Activated CD4-positive, alpha-beta memory T cell treated with anti-CD3 and anti-CD28 coated beads for 36 hours (primary cell): ENCODE results near the gene PANK4. TPM values are rescaled to one million over a fixed set of nuclear protein-coding genes. Genes with fewer than 3 reads are reported as not detected.

Experiments
- CTCF ChIA-PET: fragments of 350-600 bp; sonication (Branson Sonifier 250); formaldehyde crosslinking; loops from one replicate; lab custom pipeline; 2021; ENCODE audit warnings: antibody characterized with exemption, inconsistent platforms; lab: Charles Lee
- POLR2A ChIA-PET: fragments of 350-600 bp; sonication (Branson Sonifier 250); formaldehyde crosslinking; loops from one replicate; lab custom pipeline; 2021; ENCODE audit warnings: antibody characterized with exemption; lab: Charles Lee
- DNase-seq: peaks from one replicate; pipeline ENCODE4 v3.0.0-alpha.2; 2020
- H3K27ac Mint-ChIP-seq: one replicate; pipeline ENCODE4 v1.8.0; 2021; ENCODE audit warnings: mixed read lengths
- H3K27me3 Mint-ChIP-seq: one replicate; pipeline ENCODE4 v1.8.0; 2021; ENCODE audit warnings: mixed read lengths
- H3K36me3 Mint-ChIP-seq: one replicate; pipeline ENCODE4 v1.8.0; 2021; ENCODE audit warnings: mixed read lengths
- H3K4me1 Mint-ChIP-seq: one replicate; pipeline ENCODE4 v1.8.0; 2021; ENCODE audit warnings: low read depth, mixed read lengths
- H3K4me3 Mint-ChIP-seq: one replicate; pipeline ENCODE4 v1.8.0; 2021; ENCODE audit warnings: mild to moderate bottlenecking, mixed read lengths
- H3K9me3 Mint-ChIP-seq: one replicate; pipeline ENCODE4 v1.8.0; 2021; ENCODE audit warnings: mixed read lengths
- intact Hi-C: fragments of 100-400 bp; cut with micrococcal nuclease; formaldehyde crosslinking; loops from one replicate; pipeline ENCODE4 v1.15.1; 2023
- total RNA-seq, 2 experiments: library from RNA; stranded (reverse); gene quantifications; one replicate each; pipeline ENCODE4 v1.2.3, GENCODE V29; 2021

The PANK4 gene
- total RNA-seq, 2 experiments from 2014 or later, result 42.6 to 45.1 TPM

- CTCF ChIA-PET, result interaction anchor here (0.9 to 1.0 kb wide), 2 partner anchors 24 to 42 kb away, joined by 3 read pairs; no protein-coding TSS in a partner anchor
- H3K4me1 Mint-ChIP-seq, result no peaks in the 10 kb centered on the region
- peaks cover 9% of the 10 kb centered on the region for H3K36me3 Mint-ChIP-seq
- H3K4me3 Mint-ChIP-seq, result no peak overlapping the region
- POLR2A ChIA-PET, result interaction anchor here (1.3 kb wide), 1 partner anchor 12 kb away, joined by 4 read pairs; no protein-coding TSS in a partner anchor
- no peak for DNase-seq
- intact Hi-C loops, result no loop called here
- no peaks in the 10 kb centered on the region for H3K9me3 Mint-ChIP-seq
- no peak overlapping the region for H3K27ac Mint-ChIP-seq
- H3K27me3 Mint-ChIP-seq, result no peaks in the 10 kb centered on the region
These were observed 19.4 kb downstream of the PANK4 start for GRCh38 chr1:2506901-2507565.

DNA sequence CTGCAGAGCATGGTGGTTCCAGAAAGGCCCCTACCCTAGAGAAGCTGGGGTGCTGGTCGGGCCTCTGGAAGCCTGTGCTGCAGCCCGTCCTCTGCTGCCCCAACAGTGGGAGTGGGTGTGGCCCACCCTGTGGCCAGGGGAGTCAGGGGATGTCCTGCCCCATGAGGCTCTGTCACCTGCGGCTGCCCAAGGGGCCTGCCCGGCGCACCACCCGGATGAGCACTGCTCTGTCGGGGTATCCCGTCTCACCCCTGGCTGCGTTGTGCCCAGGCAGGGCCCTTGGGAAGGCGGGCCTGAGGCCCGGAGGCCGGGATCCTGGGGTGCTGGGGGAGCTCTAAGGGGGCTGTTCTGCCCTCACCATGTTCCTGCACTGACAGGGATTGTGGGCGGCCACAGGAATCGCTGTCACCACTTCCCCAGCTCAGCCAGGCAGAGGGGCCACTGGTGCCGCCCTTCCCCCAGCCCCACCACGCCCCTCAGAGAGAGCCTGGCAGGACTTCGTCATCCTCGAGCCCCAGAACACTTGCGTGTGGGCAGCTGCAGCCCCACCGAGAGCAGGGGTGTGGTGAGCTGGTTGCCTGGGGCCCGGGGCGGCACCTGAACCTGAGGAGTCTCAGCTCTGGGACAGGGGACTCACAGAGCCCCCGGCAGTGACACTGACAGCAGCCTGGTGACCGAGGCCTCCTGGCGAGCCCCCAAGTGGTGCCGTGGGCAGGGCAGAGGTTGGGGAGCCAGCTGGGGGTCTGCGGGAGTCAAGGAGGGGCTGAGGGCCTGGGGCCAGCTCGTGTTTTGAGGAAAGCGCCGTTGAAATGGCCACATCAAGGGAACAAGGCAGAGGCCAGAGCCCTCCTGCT is 20.2 kb downstream of the PANK4 start:
- Mint-ChIP-seq H3K27ac (no peak overlapping the region), H3K36me3 (peaks cover 4% of the 10 kb centered on the region), H3K4me3 (no peak overlapping the region), H3K27me3 (no peaks in the 10 kb centered on the region), H3K9me3 (no peaks in the 10 kb centered on the region), H3K4me1 (no peaks in the 10 kb centered on the region)
- POLR2A ChIA-PET, result interaction anchor here (1.0 kb wide), 1 partner anchor 10 kb away, joined by 3 read pairs; no protein-coding TSS in a partner anchor
- intact Hi-C loops, result no loop called here
- DNase-seq, result no peak
- CTCF ChIA-PET, result interaction anchor here (1.0 kb wide), 1 partner anchor 42 kb away, joined by 3 read pairs; no protein-coding TSS in a partner anchor

- ChIA-PET CTCF (no interaction called here), POLR2A (interaction anchor here (1.0 kb wide), 1 partner anchor 9 kb away, joined by 3 read pairs; no protein-coding TSS in a partner anchor)
- H3K27me3 Mint-ChIP-seq, result no peaks in the 10 kb centered on the region
- intact Hi-C loops, result no loop called here
- no peak overlapping the region for H3K4me3 Mint-ChIP-seq
- no peaks in the 10 kb centered on the region for H3K9me3 Mint-ChIP-seq
- no peak for DNase-seq
- H3K4me1 Mint-ChIP-seq, result peaks cover under 1% of the 10 kb centered on the region
- H3K36me3 Mint-ChIP-seq, result peaks cover 4% of the 10 kb centered on the region
- H3K27ac Mint-ChIP-seq, result no peak overlapping the region
These were observed 20.9 kb downstream of the PANK4 start for GRCh38 chr1:2505461-2505994.

GRCh38 chr1:2504949-2505272 is 21.5 kb downstream of the PANK4 start:
- Mint-ChIP-seq H3K4me3 (no peak overlapping the region), H3K4me1 (peaks cover 6% of the 10 kb centered on the region), H3K36me3 (peaks cover 4% of the 10 kb centered on the region), H3K9me3 (no peaks in the 10 kb centered on the region), H3K27ac (no peak overlapping the region), H3K27me3 (no peaks in the 10 kb centered on the region)
- ChIA-PET CTCF (no interaction called here), POLR2A (no interaction called here)
- intact Hi-C loops, result no loop called here
- no peak for DNase-seq

DNA sequence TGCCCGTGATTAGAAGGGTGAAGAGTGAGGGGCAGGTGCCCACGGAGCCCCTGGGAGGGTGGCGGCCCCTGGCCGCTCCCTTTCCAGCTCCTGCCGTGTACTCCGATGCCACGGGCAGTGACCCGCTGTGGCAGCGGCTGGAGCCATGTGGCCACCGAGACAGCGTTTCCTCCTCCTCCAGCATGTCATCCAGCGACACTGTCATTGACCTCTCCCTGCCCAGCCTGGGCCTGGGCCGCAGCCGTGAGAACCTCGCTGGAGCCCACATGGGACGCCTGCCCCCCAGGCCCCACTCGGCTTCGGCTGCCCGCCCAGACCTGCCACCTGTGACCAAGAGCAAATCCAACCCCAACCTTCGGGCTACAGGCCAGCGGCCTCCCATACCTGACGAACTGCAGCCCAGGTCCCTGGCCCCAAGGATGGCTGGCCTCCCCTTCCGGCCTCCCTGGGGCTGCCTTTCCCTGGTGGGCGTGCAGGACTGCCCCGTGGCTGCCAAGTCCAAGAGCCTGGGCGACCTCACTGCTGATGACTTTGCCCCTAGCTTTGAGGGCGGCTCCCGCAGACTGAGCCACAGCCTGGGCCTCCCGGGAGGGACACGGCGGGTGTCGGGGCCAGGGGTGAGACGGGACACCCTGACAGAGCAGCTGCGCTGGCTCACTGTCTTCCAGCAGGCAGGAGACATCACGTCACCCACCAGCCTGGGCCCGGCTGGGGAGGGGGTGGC is 22.0 kb downstream of the PANK4 start:
- no peaks in the 10 kb centered on the region for H3K9me3 Mint-ChIP-seq
- intact Hi-C loops, result no loop called here
- H3K27me3 Mint-ChIP-seq, result no peaks in the 10 kb centered on the region
- DNase-seq, result no peak
- no peak overlapping the region for H3K4me3 Mint-ChIP-seq
- H3K4me1 Mint-ChIP-seq, result peaks cover 10% of the 10 kb centered on the region
- H3K27ac Mint-ChIP-seq, result no peak overlapping the region
- ChIA-PET POLR2A (no interaction called here), CTCF (no interaction called here)
- peaks cover 2% of the 10 kb centered on the region for H3K36me3 Mint-ChIP-seq

DNA sequence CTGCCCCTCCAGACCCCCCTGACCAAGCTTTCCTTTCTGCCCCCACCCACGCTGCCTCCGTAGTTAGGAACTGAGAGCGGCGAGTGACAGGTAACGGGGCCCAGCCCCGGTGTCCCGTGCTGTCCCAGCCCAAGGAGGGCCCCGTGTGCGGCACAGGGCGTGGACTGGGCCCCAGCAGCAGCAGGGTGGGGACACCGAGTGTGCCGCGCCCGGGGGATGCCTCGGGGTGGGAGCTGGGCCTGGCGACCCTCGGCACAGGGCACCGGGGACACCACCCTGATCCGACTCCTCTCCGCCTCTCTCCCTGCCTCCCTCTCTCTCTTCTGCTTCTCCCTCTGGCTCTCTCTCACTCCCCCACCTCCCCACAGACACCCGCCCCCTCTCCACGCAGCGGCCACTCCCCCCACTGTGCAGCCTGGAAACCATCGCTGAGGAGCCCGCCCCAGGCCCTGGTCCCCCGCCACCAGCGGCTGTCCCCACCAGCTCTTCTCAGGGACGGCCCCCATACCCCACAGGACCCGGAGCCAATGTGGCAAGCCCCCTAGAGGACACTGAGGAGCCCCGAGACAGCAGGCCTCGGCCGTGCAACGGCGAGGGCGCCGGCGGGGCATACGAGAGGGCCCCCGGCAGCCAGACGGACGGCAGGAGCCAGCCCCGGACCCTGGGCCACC is 22.7 kb downstream of the PANK4 start:
- Mint-ChIP-seq H3K4me1 (peaks cover 13% of the 10 kb centered on the region), H3K4me3 (no peak overlapping the region), H3K27ac (no peak overlapping the region), H3K36me3 (no peaks in the 10 kb centered on the region), H3K9me3 (no peaks in the 10 kb centered on the region), H3K27me3 (no peaks in the 10 kb centered on the region)
- POLR2A ChIA-PET, result no interaction called here
- CTCF ChIA-PET, result no interaction called here
- no peak for DNase-seq
- intact Hi-C loops, result no loop called here

- Mint-ChIP-seq H3K36me3 (no peaks in the 10 kb centered on the region), H3K27me3 (no peaks in the 10 kb centered on the region), H3K9me3 (no peaks in the 10 kb centered on the region), H3K4me1 (peaks cover 13% of the 10 kb centered on the region), H3K4me3 (no peak overlapping the region), H3K27ac (no peak overlapping the region)
- POLR2A ChIA-PET, result no interaction called here
- CTCF ChIA-PET, result no interaction called here
- no peak for DNase-seq
- intact Hi-C loops, result no loop called here
These were observed 23.5 kb downstream of the PANK4 start for GRCh38 chr1:2502661-2503553.

DNA sequence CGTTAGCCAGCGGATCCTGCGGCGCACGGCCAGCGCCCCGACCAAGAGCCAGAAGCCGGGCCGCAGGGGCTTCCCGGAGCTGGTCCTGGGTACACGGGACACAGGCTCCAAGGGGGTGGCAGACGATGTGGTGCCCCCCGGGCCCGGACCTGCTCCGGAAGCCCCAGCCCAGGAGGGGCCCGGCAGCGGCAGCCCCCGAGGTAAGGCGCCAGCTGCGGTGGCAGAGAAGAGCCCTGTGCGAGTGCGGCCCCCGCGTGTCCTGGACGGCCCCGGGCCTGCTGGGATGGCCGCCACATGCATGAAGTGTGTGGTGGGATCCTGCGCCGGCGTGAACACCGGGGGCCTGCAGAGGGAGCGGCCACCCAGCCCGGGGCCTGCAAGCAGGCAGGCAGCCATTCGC is 24.2 kb downstream of the PANK4 start:
- intact Hi-C loops, result no loop called here
- DNase-seq, result no peak
- Mint-ChIP-seq H3K27me3 (no peaks in the 10 kb centered on the region), H3K9me3 (no peaks in the 10 kb centered on the region), H3K36me3 (no peaks in the 10 kb centered on the region), H3K4me1 (peaks cover 13% of the 10 kb centered on the region), H3K4me3 (no peak overlapping the region), H3K27ac (no peak overlapping the region)
- ChIA-PET POLR2A (no interaction called here), CTCF (no interaction called here)

DNA sequence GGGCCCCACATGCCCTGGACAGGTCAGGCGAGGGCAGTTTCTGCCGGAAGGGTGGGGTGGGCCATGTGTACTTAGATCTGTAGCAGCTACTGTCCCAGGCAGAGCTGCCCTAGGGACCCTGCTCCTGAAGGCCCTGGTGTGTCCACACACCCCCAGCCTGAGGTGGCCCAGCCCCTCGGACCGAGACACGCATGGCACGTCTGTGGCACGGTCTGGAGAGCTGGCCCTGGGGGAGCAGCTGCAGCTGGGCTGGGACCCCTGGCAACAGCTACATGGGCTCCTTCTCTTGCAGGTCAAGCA is 24.6 kb downstream of the PANK4 start:
- no peaks in the 10 kb centered on the region for H3K36me3 Mint-ChIP-seq
- no peak overlapping the region for H3K27ac Mint-ChIP-seq
- intact Hi-C loops, result no loop called here
- H3K4me3 Mint-ChIP-seq, result no peak overlapping the region
- ChIA-PET POLR2A (no interaction called here), CTCF (interaction anchor here (1.4 kb wide), 1 partner anchor 46 kb away, joined by 4 read pairs; no protein-coding TSS in a partner anchor)
- no peaks in the 10 kb centered on the region for H3K27me3 Mint-ChIP-seq
- H3K4me1 Mint-ChIP-seq, result peaks cover 13% of the 10 kb centered on the region
- DNase-seq, result no peak
- H3K9me3 Mint-ChIP-seq, result no peaks in the 10 kb centered on the region

DNA sequence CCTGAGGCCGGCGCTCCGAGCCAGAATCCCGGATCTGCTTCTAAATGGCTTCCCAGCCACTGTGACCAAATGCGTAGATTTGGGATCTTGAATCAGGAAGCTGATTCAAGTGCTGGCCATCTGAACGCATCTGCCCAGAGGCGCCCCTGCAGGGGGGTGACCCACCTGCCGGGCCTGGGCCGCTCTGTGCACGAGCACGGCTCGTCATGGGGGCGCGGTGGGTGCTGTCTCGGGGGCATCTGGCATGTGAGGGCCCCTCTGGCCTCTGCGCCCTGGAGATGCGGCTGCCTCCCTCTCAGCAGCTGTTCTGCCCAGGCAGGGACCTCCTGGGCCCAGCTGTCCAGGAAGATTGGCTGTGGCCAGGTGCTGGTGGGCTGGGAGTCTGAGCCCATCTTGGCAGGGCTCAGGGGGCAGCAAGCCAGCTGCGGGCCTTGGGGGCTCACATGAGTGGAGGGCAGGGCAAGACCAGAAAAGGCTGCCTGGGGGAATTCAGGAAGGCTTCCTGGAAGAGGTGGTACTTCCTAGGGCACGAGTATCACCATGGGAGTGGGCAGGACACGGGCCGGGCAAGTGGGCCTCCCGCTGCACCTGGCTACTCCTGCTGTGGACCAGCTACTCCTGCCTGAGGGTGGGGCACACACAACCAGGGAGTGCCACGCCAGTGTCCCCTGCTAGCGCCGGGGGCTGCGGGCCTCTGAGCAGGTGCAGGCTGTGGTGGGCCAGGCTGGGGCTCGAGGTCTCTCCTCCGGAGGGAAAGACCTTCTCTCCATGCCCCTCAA is 25.2 kb downstream of the PANK4 start:
- no peak overlapping the region for H3K4me3 Mint-ChIP-seq
- POLR2A ChIA-PET, result interaction anchor here (1.5 kb wide), 1 partner anchor 25 kb away, joined by 3 read pairs; no protein-coding TSS in a partner anchor
- H3K27ac Mint-ChIP-seq, result no peak overlapping the region
- intact Hi-C loops, result no loop called here
- peaks cover 15% of the 10 kb centered on the region for H3K4me1 Mint-ChIP-seq
- H3K9me3 Mint-ChIP-seq, result no peaks in the 10 kb centered on the region
- CTCF ChIA-PET, result interaction anchor here (1.0 to 1.5 kb wide), 3 partner anchors 25 to 86 kb away, joined by 3 to 4 read pairs (median 3); partner anchors contain the start of gene PANK4
- DNase-seq, result no peak
- H3K36me3 Mint-ChIP-seq, result no peaks in the 10 kb centered on the region
- no peaks in the 10 kb centered on the region for H3K27me3 Mint-ChIP-seq
